Stimulated activated CD4-positive, alpha-beta T cell treated with anti-CD3 and anti-CD28 coated beads, Interleukin-12 subunit alpha, Interleukin-12 subunit beta, amount 100 ng/mL, for 4 hours (primary cell): ENCODE data around the gene RNH1.
A peak's percentile ranks its signal among the peaks of the same experiment; 100 is the strongest.

Source experiments
- DNase-seq: peaks from one replicate; pipeline ENCODE4 v3.0.0-alpha.2; 2020

RNH1 gene

GRCh38 chr11:506995-507726 is at the start of gene RNH1:
TSS of gene RNH1 (minus strand) at chr11:507242. CDS start at chr11:502162, 5,080 bp downstream.
- DNase-seq, result peak; percentile 100

GRCh38 chr11:555780-556661 is 49.0 kb upstream of the RNH1 start:
- DNase-seq, result no peak

GRCh38 chr11:555227-555779 is 48.3 kb upstream of the RNH1 start:
- no peak for DNase-seq

GRCh38 chr11:554428-555226 is 47.6 kb upstream of the RNH1 start:
- peak; percentile 78 for DNase-seq

GRCh38 chr11:553988-554340 is 46.9 kb upstream of the RNH1 start:
- DNase-seq, result no peak

GRCh38 chr11:553083-553987 is 46.3 kb upstream of the RNH1 start:
- no peak for DNase-seq

- no peak for DNase-seq
Measured at GRCh38 chr11:551596-551995, 44.6 kb upstream of the RNH1 start.

- DNase-seq, result no peak
Measured at GRCh38 chr11:551131-551530, 44.1 kb upstream of the RNH1 start.

- no peak for DNase-seq
Measured at GRCh38 chr11:550746-551085, 43.7 kb upstream of the RNH1 start.

- DNase-seq, result no peak
Measured at GRCh38 chr11:550021-550745, 43.1 kb upstream of the RNH1 start.

- DNase-seq, result no peak
Measured at GRCh38 chr11:548700-549603, 41.9 kb upstream of the RNH1 start.

- no peak for DNase-seq
Measured at GRCh38 chr11:545171-545570, 38.1 kb upstream of the RNH1 start.

- no peak for DNase-seq
Measured at GRCh38 chr11:544817-545166, 37.8 kb upstream of the RNH1 start.

GRCh38 chr11:541433-541885 is 34.4 kb upstream of the RNH1 start:
- no peak for DNase-seq

GRCh38 chr11:540583-541432 is 33.8 kb upstream of the RNH1 start:
- no peak for DNase-seq

GRCh38 chr11:539971-540481 is 33.0 kb upstream of the RNH1 start:
- DNase-seq, result no peak

GRCh38 chr11:538431-539051 is 31.5 kb upstream of the RNH1 start:
- DNase-seq, result no peak

GRCh38 chr11:537622-538430 is 30.8 kb upstream of the RNH1 start:
- DNase-seq, result no peak
